ENCODE data around the gene GRIN2C. TPM values are rescaled to one million over a fixed set of nuclear protein-coding genes. Genes with fewer than 3 reads are reported as not detected.

Gene GRIN2C
- total and polyA plus RNA-seq, 2 donors (not counting 1 experiment from before 2014, with no cell fraction given): 0.03 TPM; not detected in 1

DNA sequence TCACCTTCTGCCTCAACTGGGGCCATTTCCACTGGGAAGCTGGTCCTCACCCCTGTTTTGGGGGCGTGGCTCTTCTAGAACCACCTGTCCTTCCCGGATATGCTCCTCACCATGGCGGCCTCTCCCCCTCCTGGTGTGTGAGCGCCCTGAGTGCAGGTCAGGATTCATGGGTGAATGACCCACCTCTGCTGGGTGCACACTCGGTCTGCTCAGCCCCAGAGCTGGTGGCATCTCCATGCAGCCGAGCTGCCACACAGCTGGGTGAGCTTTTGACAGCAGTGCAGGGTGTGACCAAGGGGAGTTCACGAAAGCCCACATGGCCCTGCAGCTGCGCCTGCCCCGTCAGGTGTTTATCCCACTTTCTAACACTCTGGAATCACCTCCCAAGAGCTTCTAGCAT is 27.3 kb downstream of the GRIN2C start:
- Histone ChIP-seq H3K4me2 (replicated peaks; ENCODE audit: low read depth, low read length, poor library complexity, severe bottlenecking) (peak overlapping the region; percentile 13), H3K27ac (ENCODE audit: low read length in 2 of 2) (no peak overlapping the region), H3K27me3 (replicated peaks in 1 of 4; ENCODE audit: control extremely low read depth in 1 of 4, control insufficient read depth in 3 of 4, insufficient read depth in 4 of 4, low read length in 3 of 4) (no peaks in the 10 kb centered on the region), H3K9ac (ENCODE audit: low read length) (no peak overlapping the region), H3K79me2 (ENCODE audit: control insufficient read depth, insufficient read depth, low read length) (peaks cover 2% of the 10 kb centered on the region), H4K20me1 (ENCODE audit: control insufficient read depth, insufficient read depth, low read length, poor library complexity, severe bottlenecking) (peaks cover 5% of the 10 kb centered on the region), H3K4me1 (ENCODE audit: control insufficient read depth in 2 of 2, insufficient read depth in 2 of 2, low read length in 2 of 2) (peaks cover 26 to 38% of the 10 kb centered on the region in 2 donors), H3K9me3 (ENCODE audit: control extremely low read depth in 1 of 3, control insufficient read depth in 2 of 3, insufficient read depth in 1 of 3, low read length in 2 of 3) (peaks cover 0 to 8% (median 0%) of the 10 kb centered on the region in 3 donors), H3K36me3 (replicated peaks in 1 of 2; ENCODE audit: control extremely low read depth in 1 of 2, control insufficient read depth in 1 of 2, extremely low read depth in 1 of 2, insufficient read depth in 2 of 2, low read length in 1 of 2) (peaks cover 0 to 15% of the 10 kb centered on the region in 2 experiments), H2AFZ (ENCODE audit: insufficient read depth, low read depth, low read length, poor library complexity, severe bottlenecking) (no peak overlapping the region), H3K4me3 (ENCODE audit: control extremely low read depth in 1 of 5, extremely low read depth in 1 of 5, insufficient read depth in 1 of 5, low read depth in 2 of 5, low read length in 4 of 5) (no peak overlapping the region)
- H3K27me3 Mint-ChIP-seq: no peaks in the 10 kb centered on the region
- intact Hi-C loops (cut with micrococcal nuclease): no loop called here
- ATAC-seq (ENCODE audit: low read depth) (peak; percentile 51), DNase-seq (peak; percentile 33)
- no peaks in the 10 kb centered on the region for H3K9me3 Mint-ChIP-seq (ENCODE audit: insufficient read depth)
- peak overlapping the region; percentile 79 for H3K27ac Mint-ChIP-seq
- TF ChIP-seq, protein P1, sequence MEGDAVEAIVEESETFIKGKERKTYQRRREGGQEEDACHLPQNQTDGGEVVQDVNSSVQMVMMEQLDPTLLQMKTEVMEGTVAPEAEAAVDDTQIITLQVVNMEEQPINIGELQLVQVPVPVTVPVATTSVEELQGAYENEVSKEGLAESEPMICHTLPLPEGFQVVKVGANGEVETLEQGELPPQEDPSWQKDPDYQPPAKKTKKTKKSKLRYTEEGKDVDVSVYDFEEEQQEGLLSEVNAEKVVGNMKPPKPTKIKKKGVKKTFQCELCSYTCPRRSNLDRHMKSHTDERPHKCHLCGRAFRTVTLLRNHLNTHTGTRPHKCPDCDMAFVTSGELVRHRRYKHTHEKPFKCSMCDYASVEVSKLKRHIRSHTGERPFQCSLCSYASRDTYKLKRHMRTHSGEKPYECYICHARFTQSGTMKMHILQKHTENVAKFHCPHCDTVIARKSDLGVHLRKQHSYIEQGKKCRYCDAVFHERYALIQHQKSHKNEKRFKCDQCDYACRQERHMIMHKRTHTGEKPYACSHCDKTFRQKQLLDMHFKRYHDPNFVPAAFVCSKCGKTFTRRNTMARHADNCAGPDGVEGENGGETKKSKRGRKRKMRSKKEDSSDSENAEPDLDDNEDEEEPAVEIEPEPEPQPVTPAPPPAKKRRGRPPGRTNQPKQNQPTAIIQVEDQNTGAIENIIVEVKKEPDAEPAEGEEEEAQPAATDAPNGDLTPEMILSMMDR (IDR thresholded peaks at IDR 0.05): no peak
- TF ChIP-seq EZH2 (IDR thresholded peaks at IDR 0.05; ENCODE audit: borderline replicate concordance, insufficient read depth, low read depth, low read length, poor library complexity, severe bottlenecking): no peak
- ChIA-PET POLR2A (interaction anchor here (0.6 kb wide), 1 partner anchor 487 kb away, joined by 5 read pairs; no protein-coding TSS in a partner anchor), CTCF (interaction anchor here (0.6 to 2.3 kb wide), 5 partner anchors 10 to 87 kb away, joined by 3 to 8 read pairs (median 5); no protein-coding TSS in a partner anchor)
- peak overlapping the region; percentile 13 for H3K4me3 Mint-ChIP-seq
- peaks cover 39% of the 10 kb centered on the region for H3K4me1 Mint-ChIP-seq
- 62% methylated on average over 7 of the region's 9 CpGs for WGBS (ENCODE audit: insufficient coverage)

DNA sequence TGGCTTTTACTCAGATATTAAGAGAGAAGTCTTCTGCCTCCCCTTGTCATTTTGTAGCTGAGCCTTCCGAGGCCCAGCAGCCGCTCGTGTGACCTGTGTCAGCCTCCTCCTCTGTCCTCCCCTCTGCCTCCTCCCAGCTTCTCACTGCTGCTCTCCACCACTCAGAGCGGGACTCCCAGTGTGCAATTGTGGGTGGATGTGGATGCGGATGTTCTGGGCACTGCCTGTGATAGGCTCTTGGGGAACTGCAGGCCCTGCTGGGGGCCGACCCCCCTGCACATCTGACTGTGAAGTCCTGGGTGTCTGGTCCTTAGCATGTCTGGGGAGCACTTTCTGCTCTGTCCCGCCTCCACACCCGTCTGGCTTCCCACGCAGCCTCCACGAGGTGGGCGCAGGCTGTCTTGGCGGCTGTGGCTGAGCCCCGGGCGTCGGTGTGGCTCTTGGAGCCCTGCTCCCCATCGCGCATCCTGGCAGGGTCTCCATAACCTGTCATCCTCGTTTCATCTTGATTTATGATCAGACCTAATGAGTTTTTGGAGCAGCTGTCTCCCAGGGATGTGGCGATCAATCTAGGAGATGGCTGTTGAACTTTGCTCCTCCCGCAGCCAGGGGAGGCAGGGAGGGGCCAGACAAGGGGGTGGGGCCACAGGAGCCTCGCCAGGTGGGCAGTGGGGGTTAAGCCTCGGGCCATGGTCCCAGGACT is 28.1 kb downstream of the GRIN2C start:
- Histone ChIP-seq H3K27me3 (replicated peaks in 1 of 4; ENCODE audit: control extremely low read depth in 1 of 4, control insufficient read depth in 3 of 4, insufficient read depth in 4 of 4, low read length in 3 of 4) (no peaks in the 10 kb centered on the region), H3K9me3 (ENCODE audit: control extremely low read depth in 1 of 3, control insufficient read depth in 2 of 3, insufficient read depth in 1 of 3, low read length in 2 of 3) (peaks cover 0 to 8% (median 0%) of the 10 kb centered on the region in 3 donors), H3K36me3 (replicated peaks in 1 of 2; ENCODE audit: control extremely low read depth in 1 of 2, control insufficient read depth in 1 of 2, extremely low read depth in 1 of 2, insufficient read depth in 2 of 2, low read length in 1 of 2) (peaks cover 0 to 11% of the 10 kb centered on the region in 2 experiments), H2AFZ (ENCODE audit: insufficient read depth, low read depth, low read length, poor library complexity, severe bottlenecking) (no peak overlapping the region), H3K79me2 (ENCODE audit: control insufficient read depth, insufficient read depth, low read length) (no peaks in the 10 kb centered on the region), H3K27ac (ENCODE audit: low read length in 2 of 2) (no peak overlapping the region), H3K4me1 (ENCODE audit: control insufficient read depth in 2 of 2, insufficient read depth in 2 of 2, low read length in 2 of 2) (peaks cover 26 to 38% of the 10 kb centered on the region in 2 donors), H4K20me1 (ENCODE audit: control insufficient read depth, insufficient read depth, low read length, poor library complexity, severe bottlenecking) (peaks cover 4% of the 10 kb centered on the region), H3K4me2 (replicated peaks; ENCODE audit: low read depth, low read length, poor library complexity, severe bottlenecking) (no peak overlapping the region), H3K4me3 (ENCODE audit: control extremely low read depth in 1 of 5, extremely low read depth in 1 of 5, insufficient read depth in 1 of 5, low read depth in 2 of 5, low read length in 4 of 5) (no peak overlapping the region), H3K9ac (ENCODE audit: low read length) (no peak overlapping the region)
- H3K27me3 Mint-ChIP-seq: no peaks in the 10 kb centered on the region
- peaks cover 37% of the 10 kb centered on the region for H3K4me1 Mint-ChIP-seq
- no peak for DNase-seq
- POLR2A ChIA-PET: no interaction called here
- intact Hi-C loops (cut with micrococcal nuclease): no loop called here
- no peak overlapping the region for H3K27ac Mint-ChIP-seq
- ATAC-seq (ENCODE audit: low read depth): no peak
- TF ChIP-seq, protein P1 (IDR thresholded peaks at IDR 0.05): no peak
- TF ChIP-seq EZH2 (IDR thresholded peaks at IDR 0.05; ENCODE audit: borderline replicate concordance, insufficient read depth, low read depth, low read length, poor library complexity, severe bottlenecking): no peak
- H3K4me3 Mint-ChIP-seq: no peak overlapping the region
- CTCF ChIA-PET: interaction anchor here (0.6 to 2.1 kb wide), 2 partner anchors 41 to 47 kb away, joined by 5 to 7 read pairs; no protein-coding TSS in a partner anchor
- 95% methylated on average over 19 of the region's 22 CpGs for WGBS (ENCODE audit: insufficient coverage)
- no peaks in the 10 kb centered on the region for H3K9me3 Mint-ChIP-seq (ENCODE audit: insufficient read depth)
